Heart right ventricle (tissue), 16 donors: ENCODE measurements around the gene FBXL13. TPM values are rescaled to one million over a fixed set of nuclear protein-coding genes. Genes with fewer than 3 reads are reported as not detected.

ENCODE experiments used
- ATAC-seq, 8 donors: fragments of 200-7000 bp; cut with Tn5 transposase; one replicate each; pipeline ENCODE4 v1.9.1; 2020; ENCODE audit warnings: mild to moderate bottlenecking in 8 of 8, moderate library complexity in 8 of 8, moderate number of reproducible peaks in 1 of 8
- DNase-seq, 2 donors: peaks; one replicate each; pipeline ENCODE4 v3.0.0-alpha.2; 2020
- H3K27ac ChIP-seq, 10 donors: fragments of 200-600 bp; sonication (generic) in 2 of 10; one replicate each; pipeline versions ENCODE4 v1.5.0 to v1.8.0; 2020 to 2022; ENCODE audit warnings: mild to moderate bottlenecking in 3 of 10
- H3K27me3 ChIP-seq, 7 donors: fragments of 200-600 bp; one replicate each; pipeline ENCODE4 v1.8.0; 2021 to 2022; ENCODE audit warnings: mild to moderate bottlenecking in 2 of 7
- H3K36me3 ChIP-seq, 9 donors: fragments of 200-600 bp; sonication (generic) in 1 of 9; one replicate each; pipeline versions ENCODE4 v1.5.0 to v1.8.0; 2020 to 2022; ENCODE audit warnings: mild to moderate bottlenecking in 2 of 9
- H3K4me1 ChIP-seq, 9 donors: fragments of 200-600 bp; sonication (generic) in 1 of 9; one replicate each; pipeline versions ENCODE4 v1.5.0 to v1.8.0; 2020 to 2022; ENCODE audit warnings: mild to moderate bottlenecking in 4 of 9
- H3K4me3 ChIP-seq, 10 donors: fragments of 200-600 bp; sonication (generic) in 2 of 10; one replicate each; pipeline versions ENCODE4 v1.5.0 to v1.8.0; 2020 to 2022; ENCODE audit warnings: mild to moderate bottlenecking in 7 of 10, moderate library complexity in 2 of 10
- H3K9me3 ChIP-seq, 11 donors: fragments of 200-600 bp in 10 of 11; sonication (generic) in 2 of 11; one replicate each; pipeline versions ENCODE4 v1.5.0 to v1.8.0; 2013 to 2022; ENCODE audit warnings: mild to moderate bottlenecking in 2 of 11, control low read depth in 1 of 11, moderate library complexity in 1 of 11
- CTCF ChIP-seq, 9 donors: fragments of 200-600 bp; sonication (generic) in 2 of 9; IDR thresholded peaks; one replicate each; pipeline versions ENCODE4 v1.5.0 to v1.8.0; 2021 to 2022; ENCODE audit warnings: antibody characterized with exemption in 9 of 9, mild to moderate bottlenecking in 5 of 9, moderate library complexity in 1 of 9
- WGBS, 2 donors: extraction: QIAGEN DNeasy Blood & Tissue Kit; methylation state at CpG; one replicate each; pipeline ENCODE4 v1.1.7; 2013; ENCODE audit warnings: inconsistent platforms in 1 of 2; 5-methylcytosine and 5-hydroxymethylcytosine counted together
- intact Hi-C, 10 donors: fragments of 100-400 bp; cut with DNase I; formaldehyde crosslinking; loops; one replicate each; pipeline versions ENCODE4 v1.11.1 to v1.14.2; 2022
- polyA plus RNA-seq, 2 donors: library from polyadenylated mRNA; stranded (reverse); fragments of 200-250 nt; gene quantifications; one replicate each; pipeline ENCODE4 v1.2.3, GENCODE V29; 2013
- total RNA-seq, 10 donors: library from RNA; stranded (reverse); fragmentation: NEBNext Ultra II Directional in 3 of 10; extraction: Animal tissue kit (Norgen Biotek cat#: 25700) in 3 of 10; gene quantifications; one replicate each; pipeline versions ENCODE4 v1.2.1 to v1.2.4, GENCODE V29; 2021 to 2023
- donor health status: Arrhythmogenic right ventricular cardiomyopathy.
- donor health status: ischemic (EF 13 %, LVEDD 7.1; RV severe dilation, severe dysfunction).
- donor health status: healthy with polysubstance abuse.
- donor health status: DM: no; HTN: yes; CAD: no.
- donor health status: DM: no; HTN: no; CAD: no.
- donor health status: ischemic (EF 25% LVEDD 6.9; RV normal size, moderate dysfunction).
- donor health status: ischemic (EF 25% LVEDD 5.7; RV mildly dilated, moderate dysfunction).
- donor health status: healthy.
- donor health status: DM: yes; HTN: yes; CAD: no.
- donor health status: Ischemic cardiomyopathy.
- donor health status: ischemic (EF 35%, LVEDD 5.7; RV mildly dilated, moderate dysfunction).
- donor health status: nonischemic (EF 11% LVEDD 7.7; RV severe dilation, severe dysfunction).
- donor health status: DM: yes; HTN: yes; CAD: no.
- donor health status: PGD.
- donor health status: ischemic (EF 29% LVEDD 5.4; RV normal size, mild dysfunction).
- donor health status: nonischemic (EF 23%, LVEDD 6.1; RV moderate dilation, normal function).

FBXL13 gene
- total and polyA plus RNA-seq, 12 donors: 0.12 to 0.87 (median 0.45) TPM; not detected in 1

DNA sequence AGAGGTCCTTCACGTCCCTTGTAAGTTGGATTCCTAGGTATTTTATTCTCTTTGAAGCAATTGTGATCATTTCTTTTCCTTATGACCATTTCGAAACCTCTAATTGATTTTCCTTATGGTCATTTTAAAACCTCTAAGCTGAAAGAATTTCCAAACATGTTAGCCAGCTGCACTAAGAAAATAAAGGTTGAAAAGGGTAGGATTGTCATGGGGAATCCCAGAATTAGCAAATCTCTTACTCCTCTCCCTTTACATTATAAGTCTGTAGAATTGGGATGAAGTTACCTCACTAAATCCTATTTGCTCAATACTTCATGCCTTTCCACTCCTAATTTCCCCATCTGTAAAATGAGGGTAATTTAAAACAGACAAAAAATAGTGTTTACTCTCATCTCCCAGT is 246.3 kb downstream of the FBXL13 start:
- H3K27me3 ChIP-seq: no peaks in the 10 kb centered on the region
- ATAC-seq (no peak), DNase-seq (no peak)
- 69 to 78% methylated on average over 2 of the region's 2 CpGs for WGBS, 2 donors
- peaks cover 0 to 26% (median 0%) of the 10 kb centered on the region in 9 donors for H3K36me3 ChIP-seq
- H3K27ac ChIP-seq: no peak overlapping the region
- intact Hi-C loops: no loop called here
- peaks cover 0 to 20% (median 0%) of the 10 kb centered on the region in 9 donors for H3K4me1 ChIP-seq
- TF ChIP-seq CTCF (IDR thresholded peaks at IDR 0.05): no peak
- H3K4me3 ChIP-seq: no peak overlapping the region
- peaks cover 0 to 5% (median 0%) of the 10 kb centered on the region in 11 donors for H3K9me3 ChIP-seq

GRCh38 chr7:102823390-102824119 is 251.0 kb downstream of the FBXL13 start:
- no peaks in the 10 kb centered on the region for H3K27me3 ChIP-seq
- H3K27ac ChIP-seq: no peak overlapping the region
- no peak for DNase-seq
- peaks cover 0 to 5% (median 0%) of the 10 kb centered on the region in 11 donors for H3K9me3 ChIP-seq
- no peak for TF ChIP-seq CTCF (IDR thresholded peaks at IDR 0.05)
- H3K36me3 ChIP-seq: peaks cover 0 to 16% (median 0%) of the 10 kb centered on the region in 9 donors
- no peak overlapping the region for H3K4me3 ChIP-seq
- intact Hi-C loops: no loop called here
- no peak for ATAC-seq
- peaks cover 0 to 6% (median 0%) of the 10 kb centered on the region in 9 donors for H3K4me1 ChIP-seq
- 95% methylated on average over 6 of the region's 6 CpGs for WGBS, 2 donors

- DNase-seq: no peak
- Histone ChIP-seq H3K27ac (peak overlapping the region in 1 of 10 donors; percentile 41), H3K4me3 (no peak overlapping the region), H3K27me3 (no peaks in the 10 kb centered on the region), H3K4me1 (peaks cover 0 to 6% (median 0%) of the 10 kb centered on the region in 9 donors), H3K36me3 (peaks cover 0 to 11% (median 0%) of the 10 kb centered on the region in 9 donors), H3K9me3 (peaks cover 0 to under 1% (median 0%) of the 10 kb centered on the region in 11 donors)
- 92 to 93% methylated on average over 2 of the region's 2 CpGs for WGBS, 2 donors
- ATAC-seq: peak in 3 of 8 donors; percentile 66 to 76 (median 67)
- TF ChIP-seq CTCF (IDR thresholded peaks at IDR 0.05): no peak
- intact Hi-C loops: no loop called here
Measured at GRCh38 chr7:102821994-102822747, 252.4 kb downstream of the FBXL13 start.

DNA sequence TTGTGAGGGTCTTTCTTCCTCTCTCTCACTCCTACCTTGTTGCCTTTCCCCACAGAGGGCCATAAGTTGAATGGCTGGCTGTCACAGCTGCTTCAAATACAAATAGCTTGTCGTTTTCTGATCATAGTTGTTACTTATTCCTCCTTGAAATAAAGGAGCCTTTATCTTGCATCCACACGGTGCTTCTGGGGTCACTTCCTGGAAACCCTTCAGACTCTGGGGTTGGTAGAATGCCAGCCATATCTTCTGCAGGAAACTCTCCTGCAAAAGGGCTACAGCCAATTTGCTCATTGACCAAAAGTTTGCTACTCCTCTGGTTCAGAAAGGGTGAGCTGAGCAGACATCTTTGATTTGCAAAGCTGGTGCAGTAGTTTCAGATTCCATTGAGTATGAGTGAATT is 255.4 kb downstream of the FBXL13 start:
- WGBS, 2 donors: 20 to 25% methylated on average over 2 of the region's 2 CpGs
- no peak for TF ChIP-seq CTCF (IDR thresholded peaks at IDR 0.05)
- peaks cover 0 to 10% (median 0%) of the 10 kb centered on the region in 9 donors for H3K36me3 ChIP-seq
- ATAC-seq (no peak), DNase-seq (no peak)
- H3K27me3 ChIP-seq: no peaks in the 10 kb centered on the region
- H3K4me1 ChIP-seq: peaks cover 0 to 6% (median 0%) of the 10 kb centered on the region in 9 donors
- intact Hi-C loops: no loop called here
- no peaks in the 10 kb centered on the region for H3K9me3 ChIP-seq
- no peak overlapping the region for H3K27ac ChIP-seq
- H3K4me3 ChIP-seq: no peak overlapping the region
